ENCODE measurements around the gene FHIT.

DNA sequence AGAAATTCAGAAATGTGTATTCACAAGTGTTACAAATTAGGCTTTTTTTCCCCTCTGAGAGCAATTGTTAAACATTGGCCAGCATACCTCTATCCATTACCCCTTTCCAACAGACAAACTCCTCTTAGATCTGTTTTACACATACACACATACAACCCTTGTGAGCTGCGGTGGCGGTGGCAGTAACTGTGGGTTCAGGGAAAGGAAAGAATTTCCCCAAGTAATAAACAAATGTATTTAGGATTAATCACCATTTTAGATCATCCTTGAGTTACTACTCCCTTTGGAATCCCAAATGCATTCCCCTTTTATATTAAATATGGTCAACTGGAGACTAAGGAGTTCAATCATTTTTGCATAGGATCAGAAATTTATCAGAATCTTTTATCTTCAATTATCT lies 667.0 kb downstream of the FHIT start:
- TF ChIP-seq POLR2A (IDR thresholded peaks at IDR 0.05; ENCODE audit: low read depth) (no peak), POLR2AphosphoS5 (IDR thresholded peaks at IDR 0.05) (no peak)
- TF ChIP-seq, protein P1, sequence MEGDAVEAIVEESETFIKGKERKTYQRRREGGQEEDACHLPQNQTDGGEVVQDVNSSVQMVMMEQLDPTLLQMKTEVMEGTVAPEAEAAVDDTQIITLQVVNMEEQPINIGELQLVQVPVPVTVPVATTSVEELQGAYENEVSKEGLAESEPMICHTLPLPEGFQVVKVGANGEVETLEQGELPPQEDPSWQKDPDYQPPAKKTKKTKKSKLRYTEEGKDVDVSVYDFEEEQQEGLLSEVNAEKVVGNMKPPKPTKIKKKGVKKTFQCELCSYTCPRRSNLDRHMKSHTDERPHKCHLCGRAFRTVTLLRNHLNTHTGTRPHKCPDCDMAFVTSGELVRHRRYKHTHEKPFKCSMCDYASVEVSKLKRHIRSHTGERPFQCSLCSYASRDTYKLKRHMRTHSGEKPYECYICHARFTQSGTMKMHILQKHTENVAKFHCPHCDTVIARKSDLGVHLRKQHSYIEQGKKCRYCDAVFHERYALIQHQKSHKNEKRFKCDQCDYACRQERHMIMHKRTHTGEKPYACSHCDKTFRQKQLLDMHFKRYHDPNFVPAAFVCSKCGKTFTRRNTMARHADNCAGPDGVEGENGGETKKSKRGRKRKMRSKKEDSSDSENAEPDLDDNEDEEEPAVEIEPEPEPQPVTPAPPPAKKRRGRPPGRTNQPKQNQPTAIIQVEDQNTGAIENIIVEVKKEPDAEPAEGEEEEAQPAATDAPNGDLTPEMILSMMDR (IDR thresholded peaks at IDR 0.05): no peak

Measured in esophagus muscularis mucosa (tissue), 3 donors.